Sciatic nerve (tissue), 2 donors: ENCODE measurements around the gene SLC38A11. TPM values are rescaled to one million over a fixed set of nuclear protein-coding genes. Genes with fewer than 3 reads are reported as not detected.
"Not testable (repeated sequence)": the region's sequence is repeated elsewhere in the genome, so short reads cannot be mapped to it uniquely, and the experiment has no call there.

ENCODE experiments used
- ATAC-seq: fragments of 200-7000 bp; cut with Tn5 transposase; one replicate; pipeline ENCODE4 v1.9.1; 2020; ENCODE audit warnings: mild to moderate bottlenecking, moderate library complexity
- DNase-seq: peaks from one replicate; pipeline ENCODE4 v3.0.0-alpha.2; 2020; ENCODE audit warnings: low spot score
- intact Hi-C: fragments of 100-400 bp; cut with DNase I; formaldehyde crosslinking; loops from one replicate; pipeline ENCODE4 v1.14.2; 2022
- total RNA-seq: library from RNA; stranded (reverse); fragmentation: NEBNext Ultra II Directional; extraction: Animal tissue kit (Norgen Biotek cat#: 25700); gene quantifications from one replicate; pipeline ENCODE4 v1.2.1, GENCODE V29; 2021
- donor health status: DM: no; HTN: no; CAD: no.
- donor health status: DM: no; HTN: no; CAD: no.

Gene SLC38A11
- total RNA-seq, 1 donor from 2014 or later, result 1.2 TPM

GRCh38 chr2:164859906-164860693, 95.2 kb downstream of the SLC38A11 start:
- not testable (repeated sequence) for DNase-seq, ATAC-seq
- intact Hi-C loops, result loop anchor here (10.0 kb wide), 1 partner anchor 1305 kb away; no protein-coding TSS in a partner anchor

GRCh38 chr2:164859251-164859818, 96.0 kb downstream of the SLC38A11 start:
- intact Hi-C loops, result loop anchor here (10.0 kb wide), 1 partner anchor 1305 kb away; no protein-coding TSS in a partner anchor
- ATAC-seq (no peak), DNase-seq (no peak)

- no peak for DNase-seq
- intact Hi-C loops, result loop anchor here (10.0 kb wide), 1 partner anchor 1313 kb away; no protein-coding TSS in a partner anchor
- no peak for ATAC-seq
Observed at GRCh38 chr2:164852086-164852485, 103.2 kb downstream of the SLC38A11 start.

- intact Hi-C loops, result loop anchor here (10.0 kb wide), 1 partner anchor 1315 kb away; no protein-coding TSS in a partner anchor
- DNase-seq, result no peak
- ATAC-seq, result peak; percentile 48
Observed at GRCh38 chr2:164850235-164850634, 105.1 kb downstream of the SLC38A11 start.

- intact Hi-C loops, result no loop called here
- ATAC-seq, result no peak
Observed at GRCh38 chr2:164849506-164849905, 105.8 kb downstream of the SLC38A11 start.

GRCh38 chr2:164847981-164848741, 107.2 kb downstream of the SLC38A11 start:
- DNase-seq, result no peak
- intact Hi-C loops, result no loop called here
- ATAC-seq, result peak; percentile 28

More at GRCh38 chr2:164849506-164849905, 105.8 kb downstream of the SLC38A11 start:
- DNase-seq, result no peak

- intact Hi-C loops, result no loop called here
- ATAC-seq (no peak), DNase-seq (no peak)
Observed at GRCh38 chr2:164847291-164847690, 108.0 kb downstream of the SLC38A11 start.

- DNase-seq, result no peak
- ATAC-seq, result no peak
- intact Hi-C loops, result no loop called here
Observed at GRCh38 chr2:164846276-164846675, 109.0 kb downstream of the SLC38A11 start.

Other genes starting within 250 kb of the SLC38A11 start
- gene COBLL1, start 113.7 kb downstream of the SLC38A11 start, total RNA-seq, result 119 TPM
- gene SCN3A, start 248.5 kb upstream of the SLC38A11 start, total RNA-seq, result 0.58 TPM